ENCODE measurements around the gene TNFRSF19. TPM values are rescaled to one million over a fixed set of nuclear protein-coding genes. Genes with fewer than 3 reads are reported as not detected.

Gene TNFRSF19
- total and polyA plus RNA-seq, 2 of the 8 experiments (the other 6 are each of a cell fraction or from before 2014, with no cell fraction given), result 0.50 to 0.95 TPM

- TF ChIP-seq KDM4A (IDR thresholded peaks at IDR 0.05; ENCODE audit: low read depth, low read length, severe bottlenecking), result no peak
- no peak for TF ChIP-seq RXRA (IDR thresholded peaks at IDR 0.05; ENCODE audit: insufficient read depth, low read depth, low read length)
- no peak for TF ChIP-seq CTBP2 (IDR thresholded peaks at IDR 0.05; ENCODE audit: borderline replicate concordance, insufficient read depth, insufficient read length, low read length)
- no peak for TF ChIP-seq TCF12 (IDR thresholded peaks at IDR 0.05; ENCODE audit: low read depth, low read length)
Observed at GRCh38 chr13:23683084-23683483, 112.9 kb downstream of the TNFRSF19 start (continued).
